ENCODE data around the gene UBE4A. TPM values are rescaled to one million over a fixed set of nuclear protein-coding genes. Genes with fewer than 3 reads are reported as not detected.

UBE4A gene
- total RNA-seq, 1 experiment from 2014 or later = 106 TPM

- H3K9me3 ChIP-seq = no peaks in the 10 kb centered on the region
- no peaks in the 10 kb centered on the region for H3K4me1 ChIP-seq
- Mint-ChIP-seq H3K27me3 (ENCODE audit: insufficient read depth, unreplicated experiment) (no peaks in the 10 kb centered on the region), H3K4me1 (ENCODE audit: low read depth, unreplicated experiment) (no peaks in the 10 kb centered on the region), H3K9me3 (ENCODE audit: unreplicated experiment) (no peaks in the 10 kb centered on the region), H3K4me3 (ENCODE audit: unreplicated experiment) (no peak overlapping the region), H3K36me3 (ENCODE audit: insufficient read depth, unreplicated experiment) (peaks cover 100% of the 10 kb centered on the region), H3K27ac (ENCODE audit: unreplicated experiment) (no peak overlapping the region)
- peaks cover 14% of the 10 kb centered on the region for H3K36me3 ChIP-seq (ENCODE audit: control insufficient read depth, insufficient read depth, low read length)
- POLR2A ChIA-PET = interaction anchor here (0.6 kb wide), 2 partner anchors 137 to 152 kb away, joined by 4 read pairs; no protein-coding TSS in a partner anchor
- no TSS peak for BruUV-seq (replicated peaks)
- no peak for TF ChIP-seq CTCF (IDR thresholded peaks at IDR 0.05; ENCODE audit: insufficient read depth in 1 of 2, low read depth in 1 of 2, low read length in 1 of 2, severe bottlenecking in 1 of 2, unreplicated experiment in 1 of 2)
- H3K27me3 ChIP-seq (replicated peaks; ENCODE audit: control insufficient read depth, insufficient read depth, low read length) = no peaks in the 10 kb centered on the region
- no peak overlapping the region for H3K4me3 ChIP-seq (ENCODE audit: low read depth, low read length)
- intact Hi-C loops (cut with micrococcal nuclease; ENCODE audit: unreplicated experiment) = no loop called here
- no peak for DNase-seq
- CTCF ChIA-PET = interaction anchor here (0.7 to 1.0 kb wide), 2 partner anchors 77 to 965 kb away, joined by 3 read pairs; no protein-coding TSS in a partner anchor
Observed at GRCh38 chr11:118373263-118373662, 13.9 kb downstream of the UBE4A start.

GRCh38 chr11:118373871-118374270 is 14.5 kb downstream of the UBE4A start:
- BruUV-seq (replicated peaks) = no TSS peak
- no peak overlapping the region for H3K4me3 Mint-ChIP-seq (ENCODE audit: unreplicated experiment)
- no peaks in the 10 kb centered on the region for H3K27me3 Mint-ChIP-seq (ENCODE audit: insufficient read depth, unreplicated experiment)
- no peaks in the 10 kb centered on the region for H3K9me3 Mint-ChIP-seq (ENCODE audit: unreplicated experiment)
- ChIA-PET CTCF (no interaction called here), POLR2A (no interaction called here)
- no peak overlapping the region for H3K4me3 ChIP-seq (ENCODE audit: low read depth, low read length)
- H3K9me3 ChIP-seq = no peaks in the 10 kb centered on the region
- H3K27me3 ChIP-seq (replicated peaks; ENCODE audit: control insufficient read depth, insufficient read depth, low read length) = no peaks in the 10 kb centered on the region
- H3K4me1 Mint-ChIP-seq (ENCODE audit: low read depth, unreplicated experiment) = no peaks in the 10 kb centered on the region
- no peak for TF ChIP-seq CTCF (IDR thresholded peaks at IDR 0.05; ENCODE audit: insufficient read depth in 1 of 2, low read depth in 1 of 2, low read length in 1 of 2, severe bottlenecking in 1 of 2, unreplicated experiment in 1 of 2)
- H3K4me1 ChIP-seq = no peaks in the 10 kb centered on the region
- H3K27ac Mint-ChIP-seq (ENCODE audit: unreplicated experiment) = no peak overlapping the region
- no peak for DNase-seq
- peaks cover 12% of the 10 kb centered on the region for H3K36me3 ChIP-seq (ENCODE audit: control insufficient read depth, insufficient read depth, low read length)
- intact Hi-C loops (cut with micrococcal nuclease; ENCODE audit: unreplicated experiment) = no loop called here
- peaks cover 98% of the 10 kb centered on the region for H3K36me3 Mint-ChIP-seq (ENCODE audit: insufficient read depth, unreplicated experiment)

GRCh38 chr11:118374729-118375128 is 15.3 kb downstream of the UBE4A start:
- Histone ChIP-seq H3K4me3 (ENCODE audit: low read depth, low read length) (no peak overlapping the region), H3K27me3 (replicated peaks; ENCODE audit: control insufficient read depth, insufficient read depth, low read length) (no peaks in the 10 kb centered on the region), H3K9me3 (no peaks in the 10 kb centered on the region), H3K4me1 (no peaks in the 10 kb centered on the region), H3K36me3 (ENCODE audit: control insufficient read depth, insufficient read depth, low read length) (peaks cover 13% of the 10 kb centered on the region)
- Mint-ChIP-seq H3K9me3 (ENCODE audit: unreplicated experiment) (no peaks in the 10 kb centered on the region), H3K36me3 (ENCODE audit: insufficient read depth, unreplicated experiment) (peaks cover 98% of the 10 kb centered on the region), H3K4me1 (ENCODE audit: low read depth, unreplicated experiment) (no peaks in the 10 kb centered on the region), H3K4me3 (ENCODE audit: unreplicated experiment) (no peak overlapping the region), H3K27ac (ENCODE audit: unreplicated experiment) (no peak overlapping the region), H3K27me3 (ENCODE audit: insufficient read depth, unreplicated experiment) (no peaks in the 10 kb centered on the region)
- BruUV-seq (replicated peaks) = no TSS peak
- DNase-seq = no peak
- TF ChIP-seq CTCF (IDR thresholded peaks at IDR 0.05; ENCODE audit: insufficient read depth in 1 of 2, low read depth in 1 of 2, low read length in 1 of 2, severe bottlenecking in 1 of 2, unreplicated experiment in 1 of 2) = no peak
- intact Hi-C loops (cut with micrococcal nuclease; ENCODE audit: unreplicated experiment) = no loop called here
- ChIA-PET POLR2A (no interaction called here), CTCF (no interaction called here)

All from Caco-2 (cell line).